OCI-LY3 (cell line): Measurements from ENCODE around the gene CHAF1A.

Experiments
- H2AFZ ChIP-seq: fragments of 200-600, 300-600 bp; shearing (Covaris generic); 2 replicates; pipeline ENCODE4 v1.6.0; 2014; ENCODE audit warnings: antibody characterized with exemption, low read depth, low read length
- H3K27ac ChIP-seq: fragments of 200-600, 300-600 bp; sonication (generic); 2 replicates; pipeline ENCODE4 v1.5.1; 2014; ENCODE audit warnings: mild to moderate bottlenecking, low read length, moderate library complexity, mixed read lengths
- H3K27me3 ChIP-seq: fragments of 200-600, 300-600 bp; sonication (generic); 2 replicates; pipeline ENCODE4 v1.6.1; 2014; ENCODE audit warnings: low read depth, low read length, mixed read lengths
- H3K36me3 ChIP-seq: fragments of 200-600, 300-600 bp; sonication (generic); replicated peaks from 2 replicates; pipeline ENCODE3; 2014; ENCODE audit warnings: low read depth, low read length, mixed read lengths
- H3K4me1 ChIP-seq: fragments of 300-600, 200-600 bp; sonication (generic); 2 replicates; pipeline ENCODE4 v1.6.1; 2014; ENCODE audit warnings: low read length, mixed read lengths
- H3K4me2 ChIP-seq: fragments of 200-600, 300-600 bp; sonication (generic); 2 replicates; pipeline ENCODE4 v1.6.1; 2014; ENCODE audit warnings: low read length, mixed read lengths
- H3K4me3 ChIP-seq: fragments of 300-600, 200-600 bp; sonication (generic); 2 replicates; pipeline ENCODE4 v1.5.1; 2014; ENCODE audit warnings: antibody characterized with exemption, mild to moderate bottlenecking, low read length, moderate library complexity
- H3K79me2 ChIP-seq: fragments of 300-600, 200-600 bp; shearing (Covaris generic); 2 replicates; pipeline ENCODE4 v1.6.1; 2014; ENCODE audit warnings: mild to moderate bottlenecking, low read length, mixed read lengths
- H3K9ac ChIP-seq: fragments of 300-600, 200-600 bp; shearing (Covaris generic); 2 replicates; pipeline ENCODE4 v1.6.0; 2014; ENCODE audit warnings: mild to moderate bottlenecking, low read length, moderate library complexity
- H3K9me3 ChIP-seq: fragments of 200-600, 300-600 bp; shearing (Covaris generic); 2 replicates; pipeline ENCODE4 v1.6.1; 2014; ENCODE audit warnings: low read length, mixed read lengths; ENCODE audit not compliant: insufficient read depth
- H4K20me1 ChIP-seq: fragments of 200-600, 300-600 bp; sonication (generic); 2 replicates; pipeline ENCODE4 v1.6.1; 2016; ENCODE audit warnings: low read length, mixed read lengths; ENCODE audit not compliant: insufficient read depth
- EZH2phosphoT487 ChIP-seq: fragments of 200-600 bp; shearing (Covaris generic); IDR thresholded peaks from 2 replicates; pipeline ENCODE4 v1.6.1; 2018; ENCODE audit warnings: antibody characterized with exemption, mixed run types, low read depth
- TF ChIP-seq, protein P1 (sequence below): fragments of 200-600, 300-600 bp; sonication (generic); IDR thresholded peaks from 2 replicates; pipeline ENCODE4 v1.5.1; 2014; ENCODE audit warnings: antibody characterized with exemption, low read length, low read depth

CHAF1A gene

DNA sequence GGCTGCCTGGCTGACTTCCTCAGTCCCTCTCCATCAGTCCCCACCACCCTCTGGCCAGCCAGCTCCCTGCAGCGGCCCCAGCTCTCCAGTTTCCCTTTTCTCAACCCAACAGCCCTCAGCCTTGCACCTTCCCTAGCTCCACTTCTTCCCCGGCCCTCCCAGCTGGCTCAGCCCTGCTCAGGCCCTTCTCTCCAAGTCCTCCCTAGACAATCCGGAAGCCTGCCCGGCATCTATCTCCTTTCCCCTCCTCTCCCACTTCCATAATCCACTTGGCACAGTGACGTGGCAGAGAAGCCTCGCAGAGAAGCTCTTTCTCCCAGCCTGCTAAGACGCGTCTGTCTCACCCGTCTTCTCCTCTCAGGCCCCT lies 54.0 kb downstream of the CHAF1A start:
- H3K9ac ChIP-seq = peak overlapping the region; percentile 77
- H4K20me1 ChIP-seq = peaks cover 15% of the 10 kb centered on the region; the same call in 1 of the 2 replicates
- H3K4me2 ChIP-seq = peak overlapping the region; percentile 100
- no peaks in the 10 kb centered on the region for H3K9me3 ChIP-seq
- no peak overlapping the region for H2AFZ ChIP-seq
- TF ChIP-seq EZH2phosphoT487 = no peak
- TF ChIP-seq, protein P1, sequence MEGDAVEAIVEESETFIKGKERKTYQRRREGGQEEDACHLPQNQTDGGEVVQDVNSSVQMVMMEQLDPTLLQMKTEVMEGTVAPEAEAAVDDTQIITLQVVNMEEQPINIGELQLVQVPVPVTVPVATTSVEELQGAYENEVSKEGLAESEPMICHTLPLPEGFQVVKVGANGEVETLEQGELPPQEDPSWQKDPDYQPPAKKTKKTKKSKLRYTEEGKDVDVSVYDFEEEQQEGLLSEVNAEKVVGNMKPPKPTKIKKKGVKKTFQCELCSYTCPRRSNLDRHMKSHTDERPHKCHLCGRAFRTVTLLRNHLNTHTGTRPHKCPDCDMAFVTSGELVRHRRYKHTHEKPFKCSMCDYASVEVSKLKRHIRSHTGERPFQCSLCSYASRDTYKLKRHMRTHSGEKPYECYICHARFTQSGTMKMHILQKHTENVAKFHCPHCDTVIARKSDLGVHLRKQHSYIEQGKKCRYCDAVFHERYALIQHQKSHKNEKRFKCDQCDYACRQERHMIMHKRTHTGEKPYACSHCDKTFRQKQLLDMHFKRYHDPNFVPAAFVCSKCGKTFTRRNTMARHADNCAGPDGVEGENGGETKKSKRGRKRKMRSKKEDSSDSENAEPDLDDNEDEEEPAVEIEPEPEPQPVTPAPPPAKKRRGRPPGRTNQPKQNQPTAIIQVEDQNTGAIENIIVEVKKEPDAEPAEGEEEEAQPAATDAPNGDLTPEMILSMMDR = no peak
- peaks cover 11% of the 10 kb centered on the region for H3K4me1 ChIP-seq
- H3K79me2 ChIP-seq = peaks cover 9% of the 10 kb centered on the region
- H3K36me3 ChIP-seq = peaks cover 4% of the 10 kb centered on the region
- no peak overlapping the region for H3K27ac ChIP-seq
- H3K4me3 ChIP-seq = peak overlapping the region; percentile 98
- H3K27me3 ChIP-seq = no peaks in the 10 kb centered on the region

DNA sequence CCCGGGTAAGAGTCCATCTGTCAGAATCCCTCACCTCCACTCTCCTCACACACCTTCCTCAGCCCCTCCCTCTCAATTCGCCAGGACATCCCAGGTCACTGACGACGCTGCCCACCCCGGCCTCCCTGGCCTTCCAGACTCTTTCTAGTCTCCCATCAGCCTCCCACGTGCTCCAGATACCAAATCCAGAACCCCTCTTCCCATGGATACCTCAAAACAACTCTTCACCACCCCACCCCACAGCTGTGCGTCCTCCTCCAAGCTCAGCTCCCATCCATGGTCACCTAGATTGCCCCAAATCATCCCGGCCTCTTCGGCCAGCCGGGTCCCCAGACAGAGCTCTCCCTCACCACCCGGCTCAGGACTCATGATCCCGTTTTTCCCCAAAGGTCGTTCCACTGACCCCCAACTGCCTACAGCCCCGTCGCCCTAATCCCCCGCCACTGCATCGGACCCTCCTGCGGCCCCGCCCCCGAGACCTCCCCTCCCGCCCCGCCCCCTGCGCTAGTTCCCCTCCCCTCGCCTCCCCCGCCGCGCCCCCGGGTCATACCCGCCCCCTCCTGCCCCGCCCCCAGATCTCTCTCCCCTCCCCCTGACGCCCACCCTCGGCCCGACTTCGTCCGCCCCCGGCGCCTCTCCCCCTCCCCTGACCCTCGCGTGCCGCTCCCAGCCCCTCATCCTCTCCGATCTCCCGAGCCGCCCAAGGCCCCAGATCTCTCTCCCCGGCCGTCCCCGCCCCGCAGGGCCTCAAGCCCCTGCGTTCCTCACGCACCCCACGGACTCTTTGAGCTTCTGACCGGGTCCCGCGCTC lies 54.6 kb downstream of the CHAF1A start:
- TF ChIP-seq, protein P1 = no peak
- no peak for TF ChIP-seq EZH2phosphoT487
- H3K27ac ChIP-seq = peak overlapping the region; percentile 46; the same call in 1 of the 2 replicates
- peak overlapping the region; percentile 100 for H3K4me2 ChIP-seq
- H2AFZ ChIP-seq = no peak overlapping the region; the same call in 1 of the 2 replicates
- peak overlapping the region; percentile 80 for H3K9ac ChIP-seq
- H3K4me1 ChIP-seq = peaks cover 11% of the 10 kb centered on the region
- H3K36me3 ChIP-seq = peaks cover 4% of the 10 kb centered on the region
- H3K79me2 ChIP-seq = peaks cover 9% of the 10 kb centered on the region
- no peaks in the 10 kb centered on the region for H3K9me3 ChIP-seq
- peaks cover 15% of the 10 kb centered on the region; the same call in 1 of the 2 replicates for H4K20me1 ChIP-seq
- no peaks in the 10 kb centered on the region for H3K27me3 ChIP-seq
- peak overlapping the region; percentile 98 for H3K4me3 ChIP-seq

DNA sequence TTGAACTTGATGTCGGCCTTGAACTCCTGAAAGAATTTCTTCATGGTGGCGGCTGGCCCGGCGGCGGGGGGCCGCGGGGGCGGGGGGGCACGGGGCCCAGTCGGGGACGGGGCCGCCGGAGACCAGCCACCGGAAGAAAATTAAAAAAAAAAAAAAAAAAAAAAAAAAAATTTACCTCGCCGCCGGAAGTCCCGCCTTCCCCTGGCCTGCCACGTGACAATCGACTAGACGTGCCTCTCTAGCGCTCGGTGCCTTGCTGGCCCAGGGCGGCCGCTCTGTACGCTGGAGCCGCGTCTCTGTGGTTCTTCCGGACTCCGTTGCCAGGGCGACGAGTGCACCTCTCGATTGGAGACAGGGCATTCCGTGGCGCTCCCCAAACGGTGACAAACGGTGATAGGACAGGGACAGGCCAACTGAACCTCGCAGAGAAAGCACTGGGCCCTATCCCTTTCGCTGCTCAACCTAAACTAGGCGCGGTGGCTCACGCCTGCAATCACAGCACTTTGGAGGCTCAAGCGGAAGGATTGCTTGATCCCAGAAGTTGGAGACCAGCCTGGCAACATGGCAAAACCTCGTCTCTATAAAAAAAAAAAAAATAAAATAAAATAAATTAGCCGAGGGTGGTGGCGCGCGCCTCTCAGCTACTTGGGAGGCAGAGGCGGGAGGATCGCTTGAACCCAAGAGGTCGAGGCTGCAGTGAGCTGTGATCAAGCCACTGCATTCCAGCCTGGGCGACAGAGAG lies 55.4 kb downstream of the CHAF1A start, which contains the start of gene UBXN6:
Gene UBXN6 (minus strand): TSS at position 141 of the 742 bp plus-strand sequence. CDS start 97 bp downstream, at position 44.
- peak within 1 kb of the TSS; percentile 98 for H3K4me3 ChIP-seq
- peaks cover 9% of the 10 kb centered on the region for H3K79me2 ChIP-seq
- H3K4me2 ChIP-seq = peak within 1 kb of the TSS; percentile 100
- H3K9me3 ChIP-seq = no peaks in the 10 kb centered on the region
- H3K27ac ChIP-seq = peak within 1 kb of the TSS; percentile 46; the same call in 1 of the 2 replicates
- peaks cover 11% of the 10 kb centered on the region for H3K4me1 ChIP-seq
- no peaks in the 10 kb centered on the region for H3K36me3 ChIP-seq
- H3K27me3 ChIP-seq = no peaks in the 10 kb centered on the region
- H2AFZ ChIP-seq = peak within 1 kb of the TSS; percentile 67; the same call in 1 of the 2 replicates
- TF ChIP-seq, protein P1 = no peak
- no peak for TF ChIP-seq EZH2phosphoT487
- H3K9ac ChIP-seq = peak within 1 kb of the TSS; percentile 80
- peaks cover 15% of the 10 kb centered on the region; the same call in 1 of the 2 replicates for H4K20me1 ChIP-seq
